NCI-H748 (cell line): ENCODE measurements around the gene RMND1.
A peak's percentile ranks its signal among the peaks of the same experiment; 100 is the strongest.

Experiments used
- DNase-seq: peaks from one replicate; lab custom pipeline; 2025; ENCODE audit not compliant: unreplicated experiment; lab: John Stamatoyannopoulos, UW

The RMND1 gene

GRCh38 chr6:151425561-151425960, 26.4 kb downstream of the RMND1 start:
- no peak for DNase-seq

GRCh38 chr6:151422981-151423380, 28.9 kb downstream of the RMND1 start:
- no peak for DNase-seq

GRCh38 chr6:151417477-151417876, 34.4 kb downstream of the RMND1 start:
- no peak for DNase-seq

- no peak for DNase-seq
Measured at GRCh38 chr6:151414641-151415260, 37.2 kb downstream of the RMND1 start.

GRCh38 chr6:151413372-151414145, 38.4 kb downstream of the RMND1 start:
- DNase-seq = no peak

GRCh38 chr6:151412909-151413308, 39.0 kb downstream of the RMND1 start:
- DNase-seq = no peak

- DNase-seq = no peak
Measured at GRCh38 chr6:151409679-151410078, 42.2 kb downstream of the RMND1 start.

GRCh38 chr6:151409260-151409659, 42.7 kb downstream of the RMND1 start:
- no peak for DNase-seq

- no peak for DNase-seq
Measured at GRCh38 chr6:151408858-151409257, 43.1 kb downstream of the RMND1 start.

GRCh38 chr6:151403919-151404308, 48.0 kb downstream of the RMND1 start:
- no peak for DNase-seq

GRCh38 chr6:151402228-151402627, 49.7 kb downstream of the RMND1 start:
- no peak for DNase-seq

GRCh38 chr6:151400473-151400872, 51.5 kb downstream of the RMND1 start:
- no peak for DNase-seq

GRCh38 chr6:151399679-151400078, 52.2 kb downstream of the RMND1 start:
- DNase-seq = no peak

GRCh38 chr6:151393410-151393809, 58.5 kb downstream of the RMND1 start:
- no peak for DNase-seq

- no peak for DNase-seq
Measured at GRCh38 chr6:151392427-151392826, 59.5 kb downstream of the RMND1 start.

- DNase-seq = peak; percentile 90
Measured at GRCh38 chr6:151391471-151392413, 60.2 kb downstream of the RMND1 start, which contains the start of gene ZBTB2. Gene ZBTB2, minus strand, starts transcription at chr6:151391559. Its CDS starts 17,922 bp downstream, at chr6:151373637.

GRCh38 chr6:151390851-151391470, 61.0 kb downstream of the RMND1 start:
- DNase-seq = peak; percentile 81

- peak; percentile 99 for DNase-seq
Measured at GRCh38 chr6:151390276-151390850, 61.6 kb downstream of the RMND1 start.

- DNase-seq = peak; percentile 78
Measured at GRCh38 chr6:151389618-151390275, 62.2 kb downstream of the RMND1 start.

GRCh38 chr6:151388997-151389617, 62.8 kb downstream of the RMND1 start:
- DNase-seq = peak; percentile 78
